H9 (cell line): ENCODE measurements around the gene DYRK1A. TPM values are rescaled to one million over a fixed set of nuclear protein-coding genes. Genes with fewer than 3 reads are reported as not detected.

Experiments used
- DNase-seq: peaks from one replicate; pipeline ENCODE4 v3.0.0-alpha.2; 2017
- H2AFZ ChIP-seq: one replicate; pipeline ENCODE4 v1.6.1; 2013; ENCODE audit warnings: mild to moderate bottlenecking, low read length, control low read depth, moderate library complexity
- H2AK5ac ChIP-seq: 2 replicates; pipeline ENCODE4 v1.6.1; 2013; ENCODE audit warnings: low read length, control low read depth, mixed read lengths; ENCODE audit not compliant: insufficient read length
- H2BK120ac ChIP-seq: one replicate; pipeline ENCODE4 v1.6.1; 2013; ENCODE audit warnings: low read depth, mild to moderate bottlenecking, low read length, control low read depth, inconsistent platforms; ENCODE audit not compliant: poor library complexity, severe bottlenecking
- H2BK12ac ChIP-seq: 2 replicates; pipeline ENCODE4 v1.6.1; 2013; ENCODE audit warnings: low read length, control low read depth, mixed read lengths, low read depth; ENCODE audit not compliant: insufficient read length
- H2BK15ac ChIP-seq: 2 replicates; pipeline ENCODE4 v1.6.1; 2013; ENCODE audit warnings: low read depth, low read length, control low read depth
- H2BK20ac ChIP-seq: one replicate; pipeline ENCODE4 v1.6.1; 2013; ENCODE audit warnings: low read depth, mild to moderate bottlenecking, low read length, control low read depth, inconsistent platforms; ENCODE audit not compliant: poor library complexity, severe bottlenecking
- H2BK5ac ChIP-seq: 2 replicates; pipeline ENCODE4 v1.6.1; 2013; ENCODE audit warnings: low read length, control low read depth, mixed read lengths; ENCODE audit not compliant: insufficient read length
- H3K14ac ChIP-seq: 2 replicates; pipeline ENCODE4 v1.6.1; 2013; ENCODE audit warnings: low read length, control low read depth; ENCODE audit not compliant: insufficient read depth
- H3K18ac ChIP-seq: 2 replicates; pipeline ENCODE4 v1.6.1; 2013; ENCODE audit warnings: low read depth, mild to moderate bottlenecking, mixed read lengths, low read length, control low read depth; ENCODE audit not compliant: insufficient read length
- H3K23ac ChIP-seq: 2 replicates; pipeline ENCODE4 v1.6.1; 2013; ENCODE audit warnings: low read length, control low read depth, mixed read lengths, low read depth; ENCODE audit not compliant: insufficient read length
- H3K23me2 ChIP-seq: 2 replicates; pipeline ENCODE4 v1.6.1; 2013; ENCODE audit warnings: low read depth, mild to moderate bottlenecking, mixed read lengths, low read length, control low read depth; ENCODE audit not compliant: insufficient read length, poor library complexity, severe bottlenecking
- H3K27ac ChIP-seq: 2 replicates; pipeline ENCODE4 v1.5.1; 2013; ENCODE audit warnings: low read length, control low read depth, mixed read lengths, low read depth; ENCODE audit not compliant: insufficient read length
- H3K27me3 ChIP-seq: 2 replicates; pipeline ENCODE4 v1.6.1; 2013; ENCODE audit warnings: low read length, control low read depth, inconsistent platforms; ENCODE audit not compliant: insufficient read depth
- H3K4ac ChIP-seq: 2 replicates; pipeline ENCODE4 v1.6.1; 2013; ENCODE audit warnings: low read depth, mild to moderate bottlenecking, control low read depth, inconsistent platforms, low read length, moderate library complexity
- H3K4me1 ChIP-seq: 2 replicates; pipeline ENCODE4 v1.6.1; 2013; ENCODE audit warnings: low read length, control low read depth, inconsistent platforms; ENCODE audit not compliant: insufficient read depth
- H3K4me2 ChIP-seq: 2 replicates; pipeline ENCODE4 v1.6.1; 2013; ENCODE audit warnings: low read length, control low read depth, mixed read lengths; ENCODE audit not compliant: insufficient read length, insufficient read depth
- H3K56ac ChIP-seq: 2 replicates; pipeline ENCODE4 v1.6.1; 2013; ENCODE audit warnings: low read depth, mild to moderate bottlenecking, mixed read lengths, low read length, control low read depth; ENCODE audit not compliant: insufficient read length
- H3K79me1 ChIP-seq: 2 replicates; pipeline ENCODE4 v1.6.1; 2013; ENCODE audit warnings: low read depth, mild to moderate bottlenecking, moderate library complexity, low read length, control low read depth, inconsistent platforms; ENCODE audit not compliant: insufficient read depth, poor library complexity, severe bottlenecking
- H3K79me2 ChIP-seq: 2 replicates; pipeline ENCODE4 v1.6.1; 2013; ENCODE audit warnings: low read length, control low read depth, inconsistent platforms; ENCODE audit not compliant: insufficient read depth
- H3K9ac ChIP-seq: 2 replicates; pipeline ENCODE4 v1.6.1; 2013; ENCODE audit warnings: low read length, control low read depth, mixed read lengths; ENCODE audit not compliant: insufficient read length; ENCODE audit errors: extremely low read depth
- H3K9me3 ChIP-seq: one replicate; pipeline ENCODE4 v1.6.1; 2013; ENCODE audit warnings: low read depth, low read length, inconsistent platforms; ENCODE audit not compliant: control insufficient read depth
- H3T11ph ChIP-seq: one replicate; pipeline ENCODE4 v1.6.1; 2013; ENCODE audit warnings: mild to moderate bottlenecking, low read length, control low read depth, inconsistent platforms
- H4K20me1 ChIP-seq: one replicate; pipeline ENCODE4 v1.6.1; 2013; ENCODE audit not compliant: control insufficient read depth, insufficient read length, insufficient read depth
- H4K5ac ChIP-seq: 2 replicates; pipeline ENCODE4 v1.6.1; 2013; ENCODE audit warnings: low read depth, mild to moderate bottlenecking, mixed read lengths, low read length, control low read depth; ENCODE audit not compliant: insufficient read length
- H4K8ac ChIP-seq: replicated peaks from 2 replicates; pipeline ENCODE4 v1.6.1; 2013; ENCODE audit warnings: low read length, control low read depth, mixed read lengths, low read depth; ENCODE audit not compliant: insufficient read length
- H4K91ac ChIP-seq: 2 replicates; pipeline ENCODE4 v1.6.1; 2013; ENCODE audit warnings: low read depth, mild to moderate bottlenecking, moderate library complexity, mixed read lengths, low read length, control low read depth; ENCODE audit not compliant: insufficient read length
- H3K27ac Mint-ChIP-seq, 3 experiments: 2 replicates in 2 of 3; 3 replicates in 1 of 3; pipeline ENCODE4 v1.8.0; 2020 to 2021; ENCODE audit warnings: mixed read lengths in 3 of 3, mild to moderate bottlenecking in 1 of 3, moderate library complexity in 1 of 3
- H3K27me3 Mint-ChIP-seq: 2 replicates; pipeline ENCODE4 v1.8.0; 2021; ENCODE audit warnings: low read depth, mild to moderate bottlenecking, moderate library complexity, mixed read lengths
- H3K36me3 Mint-ChIP-seq, 3 experiments: 2 replicates in 2 of 3; 3 replicates in 1 of 3; pipeline ENCODE4 v1.8.0; 2020 to 2021; ENCODE audit warnings: low read depth in 3 of 3, mixed read lengths in 3 of 3; ENCODE audit not compliant: insufficient read depth in 1 of 3
- H3K4me1 Mint-ChIP-seq, 2 experiments: 2 replicates each; pipeline ENCODE4 v1.8.0; 2020; ENCODE audit warnings: mixed read lengths in 2 of 2
- H3K4me3 Mint-ChIP-seq, 2 experiments: 2 replicates in 1 of 2; 3 replicates in 1 of 2; pipeline ENCODE4 v1.8.0; 2020 to 2021; ENCODE audit warnings: mild to moderate bottlenecking in 2 of 2, mixed read lengths in 2 of 2, moderate library complexity in 1 of 2
- H3K9me3 Mint-ChIP-seq, 2 experiments: 2 replicates in 1 of 2; 3 replicates in 1 of 2; pipeline ENCODE4 v1.8.0; 2020; ENCODE audit warnings: mild to moderate bottlenecking in 2 of 2, mixed read lengths in 2 of 2, moderate library complexity in 1 of 2
- CTCF ChIP-seq: fragments of 200-600 bp; sonication (generic); conservative IDR thresholded peaks from 3 replicates; pipeline ENCODE4 v1.8.0; 2021; ENCODE audit warnings: antibody characterized with exemption, mild to moderate bottlenecking
- WGBS: extraction: QIAGEN DNeasy Blood & Tissue Kit; methylation state at CpG from one replicate; pipeline ENCODE4 v1.1.7; 2013; ENCODE audit warnings: missing lambda C conversion rate, low lambda C conversion rate, mixed read lengths; ENCODE audit not compliant: insufficient read length; ENCODE audit errors: extremely low coverage; 5-methylcytosine and 5-hydroxymethylcytosine counted together
- total RNA-seq: library from RNA; stranded (reverse); gene quantifications from 2 replicates; pipeline ENCODE4 v1.2.1, GENCODE V29; 2021

DYRK1A gene
- total RNA-seq, 1 experiment from 2014 or later: 73.6 TPM

GRCh38 chr21:37571442-37571841 is 204.9 kb downstream of the DYRK1A start:
- Mint-ChIP-seq H3K27me3 (peaks cover 1% of the 10 kb centered on the region; the same call in 1 of the 2 replicates), H3K9me3 (peaks cover 0 to 2% of the 10 kb centered on the region in 2 experiments; a peak in 2 of 5 replicates), H3K4me3 (no peak overlapping the region), H3K36me3 (peaks cover 0 to 5% (median 3%) of the 10 kb centered on the region in 3 experiments; a peak in 1 of 7 replicates), H3K27ac (no peak overlapping the region), H3K4me1 (no peaks in the 10 kb centered on the region; a peak in 1 of 4 replicates)
- Histone ChIP-seq H2BK12ac (no peak overlapping the region), H3K79me1 (no peaks in the 10 kb centered on the region), H3K79me2 (no peaks in the 10 kb centered on the region), H3K14ac (no peak overlapping the region), H3K23me2 (no peaks in the 10 kb centered on the region), H3K4ac (no peak overlapping the region), H4K5ac (no peak overlapping the region), H3K27ac (no peak overlapping the region), H3K9ac (no peak overlapping the region), H2AK5ac (no peak overlapping the region), H2BK20ac (no peak overlapping the region), H3K9me3 (no peaks in the 10 kb centered on the region), H3T11ph (no peak overlapping the region), H4K91ac (no peak overlapping the region), H3K4me2 (no peak overlapping the region), H4K20me1 (peaks cover 2% of the 10 kb centered on the region), H3K18ac (no peak overlapping the region), H2AFZ (no peak overlapping the region), H3K27me3 (no peaks in the 10 kb centered on the region), H3K4me1 (no peaks in the 10 kb centered on the region), H4K8ac (no peak overlapping the region), H2BK5ac (no peak overlapping the region), H3K56ac (no peak overlapping the region), H2BK15ac (no peak overlapping the region), H3K23ac (no peak overlapping the region), H2BK120ac (no peak overlapping the region)
- no CpG with 5 or more reads among the region's 6 CpGs for WGBS
- DNase-seq: no peak
- TF ChIP-seq CTCF: no peak
